Upper lobe of left lung (tissue), 6 donors: Measurements from ENCODE around the gene DYNLT5. TPM values are rescaled to one million over a fixed set of nuclear protein-coding genes. Genes with fewer than 3 reads are reported as not detected.

Source experiments
- ATAC-seq, 2 donors: fragments of 200-7000 bp; cut with Tn5 transposase; one replicate each; pipeline ENCODE4 v1.9.1; 2022; ENCODE audit warnings: mild to moderate bottlenecking in 2 of 2, moderate library complexity in 2 of 2; ENCODE audit not compliant: low FRiP score in 2 of 2
- DNase-seq, 2 donors: peaks; one replicate each; pipeline ENCODE4 v3.0.0-alpha.2; 2019 to 2020
- H3K27ac ChIP-seq, 4 donors: fragments of 200-600 bp; sonication (generic); one replicate each; pipeline ENCODE4 v1.5.1; 2016 to 2019
- H3K27me3 ChIP-seq, 4 donors: fragments of 200-600 bp; sonication (generic); one replicate each; pipeline ENCODE4 v1.5.1; 2017 to 2019
- H3K36me3 ChIP-seq, 4 donors: fragments of 200-600 bp; sonication (generic); one replicate each; pipeline ENCODE4 v1.5.1; 2016 to 2019
- H3K4me1 ChIP-seq, 4 donors: fragments of 200-600 bp; sonication (generic); one replicate each; pipeline ENCODE4 v1.5.1; 2018 to 2019
- H3K4me3 ChIP-seq, 4 donors: fragments of 200-600 bp; sonication (generic); one replicate each; pipeline ENCODE4 v1.5.1; 2017 to 2019; ENCODE audit warnings: mild to moderate bottlenecking in 2 of 4, moderate library complexity in 1 of 4
- H3K9me3 ChIP-seq, 4 donors: fragments of 200-600 bp; sonication (generic); one replicate each; pipeline ENCODE4 v1.5.1; 2018 to 2019
- CTCF ChIP-seq, 6 experiments: fragments of 450-650 bp in 4 of 6; fragments of 200-600 bp in 2 of 6; sonication (generic) in 2 of 6; IDR thresholded peaks; one replicate each; pipeline ENCODE4 v1.5.1; 2016 to 2019; ENCODE audit warnings: antibody characterized with exemption in 6 of 6
- EP300 ChIP-seq, 4 donors: sonication (generic); formaldehyde crosslinking; IDR thresholded peaks; one replicate each; pipeline ENCODE4 v1.5.1; 2017; ENCODE audit warnings: antibody characterized with exemption in 4 of 4, control low read depth in 2 of 4
- POLR2A ChIP-seq, 4 donors: fragments of 450-650 bp; IDR thresholded peaks; one replicate each; pipeline ENCODE4 v1.5.1; 2016 to 2017; ENCODE audit warnings: antibody characterized with exemption in 4 of 4, mild to moderate bottlenecking in 2 of 4
- POLR2AphosphoS5 ChIP-seq, 2 donors: sonication (generic); formaldehyde crosslinking; IDR thresholded peaks; one replicate each; pipeline ENCODE4 v1.5.1; 2017; ENCODE audit warnings: antibody characterized with exemption in 2 of 2
- WGBS, 2 donors: methylation state at CpG; one replicate each; pipeline ENCODE4 v1.1.5; 2017 to 2018; 5-methylcytosine and 5-hydroxymethylcytosine counted together
- total RNA-seq, 6 donors: library from RNA; depleted of rRNA in 4 of 6; stranded (reverse); fragments of >200 nt in 4 of 6; gene quantifications; one replicate each; pipeline versions ENCODE4 v1.1.0 to v1.2.1, GENCODE V29; 2016 to 2021
- donor health status: DM: no; HTN: no; CAD: no; lungs with moderate emphysema.
- donor health status: DM: no; HTN: yes; CAD: no; lungs with severe emphysema.

Gene DYNLT5
- total RNA-seq, 6 donors from 2014 or later = 0.40 to 33.9 (median 5.5) TPM

- no peak overlapping the region for H3K27ac ChIP-seq
- no peak for DNase-seq
- H3K36me3 ChIP-seq = no peaks in the 10 kb centered on the region
- H3K4me3 ChIP-seq = no peak overlapping the region
- no peaks in the 10 kb centered on the region for H3K4me1 ChIP-seq
- ATAC-seq = no peak
- no peaks in the 10 kb centered on the region for H3K9me3 ChIP-seq
- TF ChIP-seq POLR2A (IDR thresholded peaks at IDR 0.05) = no peak
- no peak for TF ChIP-seq CTCF (IDR thresholded peaks at IDR 0.05)
- H3K27me3 ChIP-seq = no peaks in the 10 kb centered on the region
Measured at GRCh38 chr1:66767626-66768025, 15.4 kb downstream of the DYNLT5 start.

- no peaks in the 10 kb centered on the region for H3K4me1 ChIP-seq
- no peak for ATAC-seq
- no peaks in the 10 kb centered on the region for H3K36me3 ChIP-seq
- H3K27me3 ChIP-seq = no peaks in the 10 kb centered on the region
- no peak for DNase-seq
- TF ChIP-seq POLR2A (IDR thresholded peaks at IDR 0.05) = no peak
- TF ChIP-seq POLR2AphosphoS5 (IDR thresholded peaks at IDR 0.05) = no peak
- TF ChIP-seq CTCF (IDR thresholded peaks at IDR 0.05) = no peak
- no peak for TF ChIP-seq EP300 (IDR thresholded peaks at IDR 0.05)
- no peak overlapping the region for H3K27ac ChIP-seq
- WGBS, 2 donors = 91 to 98% methylated on average over 1 of the region's 1 CpG
- H3K4me3 ChIP-seq = no peak overlapping the region
- H3K9me3 ChIP-seq = no peaks in the 10 kb centered on the region
Measured at GRCh38 chr1:66768965-66769364, 16.7 kb downstream of the DYNLT5 start.

GRCh38 chr1:66769512-66770229, 17.4 kb downstream of the DYNLT5 start:
- TF ChIP-seq POLR2AphosphoS5 (IDR thresholded peaks at IDR 0.05) = no peak
- no peak for TF ChIP-seq POLR2A (IDR thresholded peaks at IDR 0.05)
- TF ChIP-seq EP300 (IDR thresholded peaks at IDR 0.05) = no peak
- TF ChIP-seq CTCF (IDR thresholded peaks at IDR 0.05) = no peak
- no peak overlapping the region for H3K4me3 ChIP-seq
- ATAC-seq (no peak), DNase-seq (no peak)
- no peaks in the 10 kb centered on the region for H3K9me3 ChIP-seq
- H3K4me1 ChIP-seq = no peaks in the 10 kb centered on the region
- H3K27ac ChIP-seq = no peak overlapping the region
- H3K27me3 ChIP-seq = no peaks in the 10 kb centered on the region
- H3K36me3 ChIP-seq = no peaks in the 10 kb centered on the region
- 82 to 85% methylated on average over 7 of the region's 7 CpGs for WGBS, 2 donors

GRCh38 chr1:66770240-66770639, 18.0 kb downstream of the DYNLT5 start:
- DNase-seq = no peak
- H3K4me3 ChIP-seq = no peak overlapping the region
- no peak for ATAC-seq
- H3K36me3 ChIP-seq = no peaks in the 10 kb centered on the region
- no peaks in the 10 kb centered on the region for H3K27me3 ChIP-seq
- H3K27ac ChIP-seq = no peak overlapping the region
- TF ChIP-seq CTCF (IDR thresholded peaks at IDR 0.05) (no peak), EP300 (IDR thresholded peaks at IDR 0.05) (no peak), POLR2AphosphoS5 (IDR thresholded peaks at IDR 0.05) (no peak), POLR2A (IDR thresholded peaks at IDR 0.05) (no peak)
- no peaks in the 10 kb centered on the region for H3K9me3 ChIP-seq
- H3K4me1 ChIP-seq = no peaks in the 10 kb centered on the region
- WGBS, 2 donors = 93 to 100% methylated on average over 2 of the region's 2 CpGs

- Histone ChIP-seq H3K27me3 (no peaks in the 10 kb centered on the region), H3K4me3 (no peak overlapping the region), H3K36me3 (no peaks in the 10 kb centered on the region), H3K9me3 (no peaks in the 10 kb centered on the region), H3K4me1 (no peaks in the 10 kb centered on the region), H3K27ac (no peak overlapping the region)
- ATAC-seq (no peak), DNase-seq (no peak)
- 85 to 93% methylated on average over 4 of the region's 4 CpGs for WGBS, 2 donors
- TF ChIP-seq POLR2AphosphoS5 (IDR thresholded peaks at IDR 0.05) = no peak
- TF ChIP-seq POLR2A (IDR thresholded peaks at IDR 0.05) = no peak
- no peak for TF ChIP-seq CTCF (IDR thresholded peaks at IDR 0.05)
Measured at GRCh38 chr1:66770694-66771093, 18.4 kb downstream of the DYNLT5 start.
